GM06990 (cell line): ENCODE data around the gene AVP.

Source experiments
- DNase-seq: peaks from one replicate; pipeline ENCODE4 v3.0.0-alpha.2; 2011; ENCODE audit not compliant: insufficient read length; ENCODE audit errors: extremely low read depth
- H3K27me3 ChIP-seq: replicated peaks from 2 replicates; pipeline ENCODE4 v1.6.0; 2011; ENCODE audit warnings: low read length; ENCODE audit not compliant: control insufficient read depth, insufficient read depth
- H3K36me3 ChIP-seq: 2 replicates; pipeline ENCODE4 v1.5.1; 2011; ENCODE audit warnings: low read length; ENCODE audit not compliant: control insufficient read depth, insufficient read depth
- H3K4me3 ChIP-seq: replicated peaks from 2 replicates; pipeline ENCODE4 v1.5.1; 2011; ENCODE audit warnings: low read depth, mild to moderate bottlenecking, control low read depth, low read length
- TF ChIP-seq, protein P1 (sequence below): IDR thresholded peaks from 2 replicates; pipeline ENCODE4 v1.5.1; 2011; ENCODE audit warnings: low read length, control low read depth, mild to moderate bottlenecking, inconsistent platforms; ENCODE audit not compliant: insufficient read depth, poor library complexity, severe bottlenecking

The AVP gene

DNA sequence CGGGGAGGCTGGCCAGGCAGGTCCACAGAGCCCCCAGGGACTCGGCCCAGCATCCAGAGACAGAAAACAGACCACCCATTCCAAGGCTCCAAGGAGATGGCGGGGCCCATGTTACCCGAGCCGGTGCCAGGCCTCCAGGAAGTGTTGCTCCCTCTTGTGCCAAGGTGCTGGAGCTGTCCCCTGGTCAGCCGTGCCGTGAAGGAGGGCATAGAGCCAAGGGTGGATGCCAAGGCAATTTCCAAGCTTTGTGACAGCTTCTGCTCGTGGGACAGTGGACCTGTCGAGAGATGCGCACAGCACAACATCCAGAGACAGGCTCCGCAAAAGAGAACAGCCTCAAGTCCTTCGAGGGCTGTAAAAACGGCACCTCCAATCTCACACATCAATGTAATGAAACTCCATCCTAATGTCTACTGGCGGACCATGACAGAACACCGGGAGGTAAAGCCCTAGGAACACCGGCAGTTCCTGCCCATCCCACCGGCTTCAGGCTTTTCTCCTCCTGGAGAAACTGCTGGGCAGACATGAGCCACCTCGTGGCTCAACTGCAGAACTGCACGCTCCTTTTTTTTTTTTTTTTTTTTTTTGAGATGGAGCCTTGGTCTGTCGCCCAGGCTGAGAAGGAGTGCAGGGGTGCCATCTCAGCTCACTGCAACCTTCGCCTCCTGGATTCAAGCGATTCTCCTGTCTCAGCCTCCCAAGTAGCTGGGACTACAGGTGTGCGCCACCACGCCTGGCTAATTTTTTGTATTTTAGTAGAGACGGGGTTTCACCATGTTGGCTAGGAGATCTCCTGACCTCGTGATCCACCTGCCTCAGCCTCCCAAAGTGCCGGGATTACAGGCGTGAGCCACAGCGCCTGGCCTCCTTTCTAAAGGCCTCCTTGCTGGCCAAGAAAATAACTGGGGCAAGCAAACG is 30.9 kb upstream of the AVP start:
- no peaks in the 10 kb centered on the region for H3K27me3 ChIP-seq
- no peak overlapping the region for H3K4me3 ChIP-seq
- peaks cover 7% of the 10 kb centered on the region for H3K36me3 ChIP-seq
- peak; percentile 32 for DNase-seq
- TF ChIP-seq, protein P1, sequence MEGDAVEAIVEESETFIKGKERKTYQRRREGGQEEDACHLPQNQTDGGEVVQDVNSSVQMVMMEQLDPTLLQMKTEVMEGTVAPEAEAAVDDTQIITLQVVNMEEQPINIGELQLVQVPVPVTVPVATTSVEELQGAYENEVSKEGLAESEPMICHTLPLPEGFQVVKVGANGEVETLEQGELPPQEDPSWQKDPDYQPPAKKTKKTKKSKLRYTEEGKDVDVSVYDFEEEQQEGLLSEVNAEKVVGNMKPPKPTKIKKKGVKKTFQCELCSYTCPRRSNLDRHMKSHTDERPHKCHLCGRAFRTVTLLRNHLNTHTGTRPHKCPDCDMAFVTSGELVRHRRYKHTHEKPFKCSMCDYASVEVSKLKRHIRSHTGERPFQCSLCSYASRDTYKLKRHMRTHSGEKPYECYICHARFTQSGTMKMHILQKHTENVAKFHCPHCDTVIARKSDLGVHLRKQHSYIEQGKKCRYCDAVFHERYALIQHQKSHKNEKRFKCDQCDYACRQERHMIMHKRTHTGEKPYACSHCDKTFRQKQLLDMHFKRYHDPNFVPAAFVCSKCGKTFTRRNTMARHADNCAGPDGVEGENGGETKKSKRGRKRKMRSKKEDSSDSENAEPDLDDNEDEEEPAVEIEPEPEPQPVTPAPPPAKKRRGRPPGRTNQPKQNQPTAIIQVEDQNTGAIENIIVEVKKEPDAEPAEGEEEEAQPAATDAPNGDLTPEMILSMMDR: peak; percentile 82

DNA sequence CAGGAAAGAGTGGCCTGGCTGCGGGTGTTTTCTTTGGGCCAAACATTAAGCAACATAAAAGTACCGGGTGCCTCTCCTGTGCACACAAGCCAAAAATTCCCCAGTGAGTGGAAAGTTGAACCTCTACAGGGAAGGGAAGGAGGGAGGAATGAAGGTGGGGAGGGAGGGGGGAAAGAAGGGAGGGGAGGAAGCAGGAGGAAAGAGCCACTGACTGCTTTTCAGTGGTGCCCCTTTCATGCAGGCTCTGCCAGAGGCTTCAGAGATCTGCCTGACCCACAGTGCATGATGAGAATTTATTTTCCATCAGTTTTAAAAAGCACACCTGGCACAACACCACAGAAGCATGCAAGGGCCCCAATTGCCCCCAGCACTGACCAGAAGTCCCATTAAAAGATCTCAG is 27.5 kb upstream of the AVP start:
- TF ChIP-seq, protein P1: no peak
- Histone ChIP-seq H3K27me3 (no peaks in the 10 kb centered on the region), H3K36me3 (peaks cover 7% of the 10 kb centered on the region), H3K4me3 (no peak overlapping the region)
- no peak for DNase-seq

DNA sequence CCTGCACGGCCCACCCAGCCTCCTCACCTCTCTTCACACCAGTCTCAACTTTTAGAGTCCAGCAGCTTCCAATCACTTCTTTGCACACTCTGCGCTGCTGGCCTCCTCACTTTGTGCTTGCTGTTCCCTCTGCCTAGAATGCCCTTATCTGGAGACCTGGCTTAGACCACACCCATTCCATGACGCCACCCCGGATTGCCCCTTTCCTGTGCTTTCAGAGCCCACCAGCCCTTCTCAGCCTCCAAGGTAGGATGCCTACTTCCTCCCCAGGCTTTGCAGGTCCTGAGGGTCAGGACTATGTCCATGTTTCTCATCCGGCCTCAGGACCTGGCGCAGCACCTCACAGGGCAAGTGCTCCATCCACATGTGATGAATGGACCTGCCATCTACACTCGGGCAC is 27.0 kb upstream of the AVP start:
- Histone ChIP-seq H3K36me3 (peaks cover 7% of the 10 kb centered on the region), H3K27me3 (no peaks in the 10 kb centered on the region), H3K4me3 (no peak overlapping the region)
- TF ChIP-seq, protein P1: no peak
- no peak for DNase-seq

DNA sequence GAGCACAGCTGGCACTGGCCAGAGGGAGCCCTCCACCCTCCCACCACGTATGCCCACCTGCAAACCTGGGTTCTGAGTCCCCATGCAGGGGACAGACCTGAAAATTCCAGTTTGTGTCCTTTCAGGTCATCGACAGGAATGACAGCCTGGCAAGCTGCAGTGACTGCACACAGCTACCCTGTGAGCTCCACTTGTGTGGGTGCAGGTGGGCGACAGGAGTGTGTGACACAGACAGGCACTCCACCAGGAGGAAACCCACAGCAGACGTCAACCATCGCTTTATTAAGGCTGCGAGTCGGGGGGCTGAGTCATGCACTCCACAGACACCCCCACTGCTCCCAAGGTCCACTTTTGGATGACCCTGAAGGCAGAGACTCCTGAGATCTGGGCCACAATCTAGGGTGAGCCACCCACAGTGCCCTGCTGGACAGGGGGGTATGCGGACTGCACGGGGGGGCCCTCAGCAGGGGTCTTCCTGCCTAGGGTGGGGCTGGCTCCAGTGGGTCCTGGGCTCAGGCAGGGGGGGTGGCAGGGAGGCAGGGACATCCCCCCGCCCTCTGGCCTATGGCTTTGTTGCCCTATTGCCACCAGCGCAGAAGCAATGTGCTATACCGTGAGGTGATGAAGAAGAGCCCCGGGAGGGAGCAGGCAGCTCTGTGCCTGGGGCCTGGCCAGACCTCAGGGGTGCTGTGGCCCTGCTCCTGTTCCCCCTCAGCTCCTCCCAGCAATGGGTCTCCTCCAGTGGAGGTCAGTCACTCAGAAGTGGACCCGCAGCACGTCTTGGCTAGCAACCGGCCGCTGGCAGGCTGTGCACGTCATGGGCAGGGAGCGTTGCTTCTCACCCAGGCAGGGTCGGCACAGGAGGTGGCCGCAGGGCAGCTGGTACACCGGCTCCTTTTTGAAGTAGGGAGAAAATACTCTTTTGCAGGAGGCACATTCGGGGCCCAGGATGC is 25.1 kb upstream of the AVP start:
- peaks cover 4% of the 10 kb centered on the region for H3K36me3 ChIP-seq
- TF ChIP-seq, protein P1: no peak
- no peak for DNase-seq
- no peaks in the 10 kb centered on the region for H3K27me3 ChIP-seq
- no peak overlapping the region for H3K4me3 ChIP-seq

DNA sequence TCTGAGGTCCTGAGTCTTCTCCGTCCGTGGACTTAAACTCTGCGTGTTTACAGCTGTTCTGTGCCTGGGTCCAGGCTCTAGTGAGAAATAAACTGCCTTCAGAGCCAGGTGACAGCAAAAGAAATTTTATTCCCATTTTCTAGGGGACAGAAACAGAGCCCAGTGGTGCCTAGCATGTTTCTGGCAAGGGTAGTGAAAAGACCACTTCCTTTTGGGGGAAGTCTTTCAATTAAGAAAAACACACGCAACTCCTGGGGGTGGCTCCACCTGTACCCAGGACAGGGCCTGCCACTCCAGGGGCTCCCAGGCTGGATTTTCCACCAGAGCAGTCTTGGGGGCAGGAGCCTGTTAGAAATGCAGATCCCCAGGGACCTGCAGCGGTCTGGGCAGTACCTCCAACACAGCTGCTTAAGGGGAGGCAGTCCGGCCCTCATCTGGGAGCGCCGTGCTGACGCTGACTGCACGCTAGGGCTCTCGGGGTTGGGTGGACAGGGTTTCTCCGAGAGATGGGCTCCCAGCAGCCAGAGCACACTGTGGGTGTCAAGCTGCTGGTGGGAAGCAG is 23.0 kb upstream of the AVP start:
- TF ChIP-seq, protein P1: no peak
- Histone ChIP-seq H3K27me3 (no peaks in the 10 kb centered on the region), H3K36me3 (no peaks in the 10 kb centered on the region; the same call in none of the 2 replicates), H3K4me3 (no peak overlapping the region)
- no peak for DNase-seq
